COR-L47 (cell line): ENCODE results near the gene DNMBP.

Source experiments
- DNase-seq: peaks from one replicate; lab custom pipeline; 2025; lab: John Stamatoyannopoulos, UW

The DNMBP gene

GRCh38 chr10:99835947-99836346, 173.8 kb downstream of the DNMBP start:
- DNase-seq, result no peak

GRCh38 chr10:99834410-99834809, 175.3 kb downstream of the DNMBP start:
- DNase-seq, result no peak

GRCh38 chr10:99832439-99832838, 177.3 kb downstream of the DNMBP start:
- no peak for DNase-seq

- no peak for DNase-seq
These were observed 181.3 kb downstream of the DNMBP start for GRCh38 chr10:99828464-99828863.

GRCh38 chr10:99827936-99828335, 181.8 kb downstream of the DNMBP start:
- DNase-seq, result no peak
